Measurements from ENCODE around the gene PASK.

DNA sequence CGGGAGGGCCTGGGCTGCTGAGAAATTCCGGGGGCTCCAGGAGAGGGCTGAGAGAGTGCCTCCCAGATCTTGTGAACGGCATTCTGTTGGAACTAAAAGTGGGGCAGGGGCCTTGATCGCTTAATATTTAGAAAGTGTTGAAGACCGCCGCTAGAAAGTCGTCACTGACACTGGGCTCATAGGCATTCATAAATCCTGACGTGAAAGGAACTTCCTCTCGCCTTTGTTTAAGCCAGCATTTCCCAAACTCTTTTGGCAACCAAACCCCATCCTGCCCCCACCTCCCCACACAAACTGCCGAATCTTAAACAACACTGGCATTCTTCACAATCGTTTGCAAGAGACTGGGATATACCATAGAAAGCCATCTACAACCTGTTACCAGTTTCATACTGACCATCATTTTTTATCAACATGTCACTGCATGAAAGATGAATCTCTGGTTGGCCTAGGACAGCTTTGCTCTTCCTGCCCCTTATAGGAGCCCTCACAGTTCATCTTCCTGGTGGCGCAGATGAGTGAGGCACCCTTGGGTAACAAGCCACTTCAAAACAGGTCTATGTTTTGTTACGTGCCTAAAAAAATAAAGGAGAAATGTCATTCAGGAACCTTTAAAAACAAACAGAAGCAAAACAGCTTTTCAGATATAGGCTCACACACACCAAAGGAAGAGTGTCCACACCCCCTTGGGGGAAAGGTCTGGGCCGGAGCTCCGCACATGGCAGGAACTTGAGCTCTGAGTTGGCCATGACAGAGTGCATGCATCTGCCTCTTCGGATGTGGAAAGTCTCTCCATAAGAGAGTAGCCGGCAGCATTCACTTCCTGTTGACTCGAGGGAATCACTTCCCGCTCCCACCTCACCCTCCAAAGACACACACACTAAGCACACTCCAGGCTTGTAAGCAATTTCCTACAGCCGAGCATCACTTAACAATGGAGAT is 60.2 kb downstream of the PASK start:
- TF ChIP-seq, protein P1, sequence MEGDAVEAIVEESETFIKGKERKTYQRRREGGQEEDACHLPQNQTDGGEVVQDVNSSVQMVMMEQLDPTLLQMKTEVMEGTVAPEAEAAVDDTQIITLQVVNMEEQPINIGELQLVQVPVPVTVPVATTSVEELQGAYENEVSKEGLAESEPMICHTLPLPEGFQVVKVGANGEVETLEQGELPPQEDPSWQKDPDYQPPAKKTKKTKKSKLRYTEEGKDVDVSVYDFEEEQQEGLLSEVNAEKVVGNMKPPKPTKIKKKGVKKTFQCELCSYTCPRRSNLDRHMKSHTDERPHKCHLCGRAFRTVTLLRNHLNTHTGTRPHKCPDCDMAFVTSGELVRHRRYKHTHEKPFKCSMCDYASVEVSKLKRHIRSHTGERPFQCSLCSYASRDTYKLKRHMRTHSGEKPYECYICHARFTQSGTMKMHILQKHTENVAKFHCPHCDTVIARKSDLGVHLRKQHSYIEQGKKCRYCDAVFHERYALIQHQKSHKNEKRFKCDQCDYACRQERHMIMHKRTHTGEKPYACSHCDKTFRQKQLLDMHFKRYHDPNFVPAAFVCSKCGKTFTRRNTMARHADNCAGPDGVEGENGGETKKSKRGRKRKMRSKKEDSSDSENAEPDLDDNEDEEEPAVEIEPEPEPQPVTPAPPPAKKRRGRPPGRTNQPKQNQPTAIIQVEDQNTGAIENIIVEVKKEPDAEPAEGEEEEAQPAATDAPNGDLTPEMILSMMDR (IDR thresholded peaks at IDR 0.05), result no peak
- TF ChIP-seq POLR2A (IDR thresholded peaks at IDR 0.05), result no peak

All from tibial nerve (tissue), 3 donors.